ENCODE data around the gene VPS8.

Gene VPS8

GRCh38 chr3:184801241-184801785, 10.7 kb upstream of the VPS8 start:
- no peaks in the 10 kb centered on the region for H3K79me2 ChIP-seq (ENCODE audit: insufficient read depth, low read length)
- H4K20me1 ChIP-seq (ENCODE audit: low read depth, low read length) = no peaks in the 10 kb centered on the region
- no peaks in the 10 kb centered on the region for H3K36me3 ChIP-seq (ENCODE audit: low read length)
- no peak overlapping the region for H3K4me3 ChIP-seq (ENCODE audit: insufficient read depth, low read length, poor library complexity, severe bottlenecking)
- no peaks in the 10 kb centered on the region for H3K27me3 ChIP-seq (ENCODE audit: low read length)
- H3K9me3 ChIP-seq (ENCODE audit: insufficient read depth, low read length) = no peaks in the 10 kb centered on the region
- H3K9ac ChIP-seq (ENCODE audit: low read length) = no peak overlapping the region
- H3F3A ChIP-seq (ENCODE audit: insufficient read depth) = no peaks in the 10 kb centered on the region
- no peak overlapping the region for H3K4me2 ChIP-seq (ENCODE audit: low read depth, low read length, poor library complexity, severe bottlenecking)
- H3K9me2 ChIP-seq (replicated peaks; ENCODE audit: insufficient read depth, low read length) = no peaks in the 10 kb centered on the region
- no peak for TF ChIP-seq EZH2phosphoT487 (conservative IDR thresholded peaks at IDR 0.05; ENCODE audit: low read length)
- TF ChIP-seq, protein P1, sequence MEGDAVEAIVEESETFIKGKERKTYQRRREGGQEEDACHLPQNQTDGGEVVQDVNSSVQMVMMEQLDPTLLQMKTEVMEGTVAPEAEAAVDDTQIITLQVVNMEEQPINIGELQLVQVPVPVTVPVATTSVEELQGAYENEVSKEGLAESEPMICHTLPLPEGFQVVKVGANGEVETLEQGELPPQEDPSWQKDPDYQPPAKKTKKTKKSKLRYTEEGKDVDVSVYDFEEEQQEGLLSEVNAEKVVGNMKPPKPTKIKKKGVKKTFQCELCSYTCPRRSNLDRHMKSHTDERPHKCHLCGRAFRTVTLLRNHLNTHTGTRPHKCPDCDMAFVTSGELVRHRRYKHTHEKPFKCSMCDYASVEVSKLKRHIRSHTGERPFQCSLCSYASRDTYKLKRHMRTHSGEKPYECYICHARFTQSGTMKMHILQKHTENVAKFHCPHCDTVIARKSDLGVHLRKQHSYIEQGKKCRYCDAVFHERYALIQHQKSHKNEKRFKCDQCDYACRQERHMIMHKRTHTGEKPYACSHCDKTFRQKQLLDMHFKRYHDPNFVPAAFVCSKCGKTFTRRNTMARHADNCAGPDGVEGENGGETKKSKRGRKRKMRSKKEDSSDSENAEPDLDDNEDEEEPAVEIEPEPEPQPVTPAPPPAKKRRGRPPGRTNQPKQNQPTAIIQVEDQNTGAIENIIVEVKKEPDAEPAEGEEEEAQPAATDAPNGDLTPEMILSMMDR (IDR thresholded peaks at IDR 0.05; ENCODE audit: insufficient read depth, low read length, poor library complexity, severe bottlenecking) = no peak
- no peak overlapping the region for H3K27ac ChIP-seq (ENCODE audit: low read depth, low read length)
- no peak overlapping the region for H2AFZ ChIP-seq (ENCODE audit: low read depth, low read length, severe bottlenecking)

- no peaks in the 10 kb centered on the region for H3K36me3 ChIP-seq (ENCODE audit: low read length)
- H4K20me1 ChIP-seq (ENCODE audit: low read depth, low read length) = no peaks in the 10 kb centered on the region
- H2AFZ ChIP-seq (ENCODE audit: low read depth, low read length, severe bottlenecking) = no peak overlapping the region
- H3K9ac ChIP-seq (ENCODE audit: low read length) = no peak overlapping the region
- H3K27me3 ChIP-seq (ENCODE audit: low read length) = no peaks in the 10 kb centered on the region
- H3K79me2 ChIP-seq (ENCODE audit: insufficient read depth, low read length) = no peaks in the 10 kb centered on the region
- no peaks in the 10 kb centered on the region for H3K9me2 ChIP-seq (replicated peaks; ENCODE audit: insufficient read depth, low read length)
- no peak overlapping the region for H3K27ac ChIP-seq (ENCODE audit: low read depth, low read length)
- no peaks in the 10 kb centered on the region for H3F3A ChIP-seq (ENCODE audit: insufficient read depth)
- TF ChIP-seq, protein P1 (IDR thresholded peaks at IDR 0.05; ENCODE audit: insufficient read depth, low read length, poor library complexity, severe bottlenecking) = no peak
- TF ChIP-seq EZH2phosphoT487 (conservative IDR thresholded peaks at IDR 0.05; ENCODE audit: low read length) = no peak
- no peak overlapping the region for H3K4me3 ChIP-seq (ENCODE audit: insufficient read depth, low read length, poor library complexity, severe bottlenecking)
- H3K4me2 ChIP-seq (ENCODE audit: low read depth, low read length, poor library complexity, severe bottlenecking) = no peak overlapping the region
- H3K9me3 ChIP-seq (ENCODE audit: insufficient read depth, low read length) = no peaks in the 10 kb centered on the region
Measured at GRCh38 chr3:184802150-184802549, 9.8 kb upstream of the VPS8 start.

GRCh38 chr3:184804801-184805200, 7.2 kb upstream of the VPS8 start:
- Histone ChIP-seq H3K27ac (ENCODE audit: low read depth, low read length) (no peak overlapping the region), H3K4me3 (ENCODE audit: insufficient read depth, low read length, poor library complexity, severe bottlenecking) (no peak overlapping the region), H3K4me2 (ENCODE audit: low read depth, low read length, poor library complexity, severe bottlenecking) (no peak overlapping the region), H3F3A (ENCODE audit: insufficient read depth) (no peaks in the 10 kb centered on the region), H3K79me2 (ENCODE audit: insufficient read depth, low read length) (no peaks in the 10 kb centered on the region), H4K20me1 (ENCODE audit: low read depth, low read length) (no peaks in the 10 kb centered on the region), H3K9ac (ENCODE audit: low read length) (no peak overlapping the region), H3K9me2 (replicated peaks; ENCODE audit: insufficient read depth, low read length) (no peaks in the 10 kb centered on the region), H2AFZ (ENCODE audit: low read depth, low read length, severe bottlenecking) (no peak overlapping the region), H3K9me3 (ENCODE audit: insufficient read depth, low read length) (no peaks in the 10 kb centered on the region), H3K36me3 (ENCODE audit: low read length) (no peaks in the 10 kb centered on the region), H3K27me3 (ENCODE audit: low read length) (no peaks in the 10 kb centered on the region)
- no peak for TF ChIP-seq EZH2phosphoT487 (conservative IDR thresholded peaks at IDR 0.05; ENCODE audit: low read length)
- TF ChIP-seq, protein P1 (IDR thresholded peaks at IDR 0.05; ENCODE audit: insufficient read depth, low read length, poor library complexity, severe bottlenecking) = no peak

All from SU-DHL-6 (cell line).